ENCODE results near the gene MRPL33.
"Not testable (repeated sequence)": the region's sequence is repeated elsewhere in the genome, so short reads cannot be mapped to it uniquely, and the experiment has no call there.

The MRPL33 gene

DNA sequence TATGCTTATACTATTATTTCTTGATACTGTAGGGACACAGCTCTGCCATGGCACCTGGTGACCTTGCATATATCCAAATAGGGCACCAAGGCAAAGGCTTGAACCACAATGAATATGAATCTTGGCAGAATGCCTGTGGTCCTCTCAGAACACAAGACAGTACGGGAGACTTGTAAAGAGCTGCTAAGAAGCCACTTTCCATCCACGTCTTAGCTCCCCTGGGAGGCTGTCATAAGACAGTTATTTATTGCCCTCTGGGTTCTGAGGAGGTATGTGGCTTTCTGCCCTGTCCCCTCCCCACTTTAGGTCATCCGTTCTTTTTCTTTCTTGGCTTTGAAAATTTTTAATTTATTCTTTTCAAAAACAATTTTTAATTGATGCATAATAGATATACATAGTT is 29.8 kb upstream of the MRPL33 start:
- Histone ChIP-seq H3K27ac (no peak overlapping the region), H3K4me3 (no peak overlapping the region)
- TF ChIP-seq, protein P1, sequence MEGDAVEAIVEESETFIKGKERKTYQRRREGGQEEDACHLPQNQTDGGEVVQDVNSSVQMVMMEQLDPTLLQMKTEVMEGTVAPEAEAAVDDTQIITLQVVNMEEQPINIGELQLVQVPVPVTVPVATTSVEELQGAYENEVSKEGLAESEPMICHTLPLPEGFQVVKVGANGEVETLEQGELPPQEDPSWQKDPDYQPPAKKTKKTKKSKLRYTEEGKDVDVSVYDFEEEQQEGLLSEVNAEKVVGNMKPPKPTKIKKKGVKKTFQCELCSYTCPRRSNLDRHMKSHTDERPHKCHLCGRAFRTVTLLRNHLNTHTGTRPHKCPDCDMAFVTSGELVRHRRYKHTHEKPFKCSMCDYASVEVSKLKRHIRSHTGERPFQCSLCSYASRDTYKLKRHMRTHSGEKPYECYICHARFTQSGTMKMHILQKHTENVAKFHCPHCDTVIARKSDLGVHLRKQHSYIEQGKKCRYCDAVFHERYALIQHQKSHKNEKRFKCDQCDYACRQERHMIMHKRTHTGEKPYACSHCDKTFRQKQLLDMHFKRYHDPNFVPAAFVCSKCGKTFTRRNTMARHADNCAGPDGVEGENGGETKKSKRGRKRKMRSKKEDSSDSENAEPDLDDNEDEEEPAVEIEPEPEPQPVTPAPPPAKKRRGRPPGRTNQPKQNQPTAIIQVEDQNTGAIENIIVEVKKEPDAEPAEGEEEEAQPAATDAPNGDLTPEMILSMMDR (IDR thresholded peaks at IDR 0.05) = no peak
- no peak for DNase-seq (ENCODE audit: low spot score)

DNA sequence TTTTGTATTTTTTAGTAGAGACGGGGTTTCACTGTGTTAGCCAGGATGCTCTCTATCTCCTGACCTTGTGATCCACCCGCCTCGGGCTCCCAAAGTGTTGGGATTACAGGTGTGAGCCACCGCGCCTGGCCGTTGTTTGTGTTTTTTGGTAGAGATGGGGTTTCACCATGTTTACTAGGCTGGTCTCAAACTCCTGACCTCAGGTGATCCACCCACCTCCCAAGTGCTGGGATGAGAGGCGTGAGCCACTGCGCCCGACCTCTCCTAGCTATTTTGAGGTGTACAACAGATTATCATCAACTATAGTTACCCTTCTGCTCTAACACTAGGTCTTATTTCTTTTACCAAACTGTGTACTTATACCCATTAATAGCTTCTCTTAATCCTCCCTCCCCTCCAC is 28.9 kb upstream of the MRPL33 start:
- DNase-seq (ENCODE audit: low spot score) = no peak
- TF ChIP-seq, protein P1 (IDR thresholded peaks at IDR 0.05) = no peak

DNA sequence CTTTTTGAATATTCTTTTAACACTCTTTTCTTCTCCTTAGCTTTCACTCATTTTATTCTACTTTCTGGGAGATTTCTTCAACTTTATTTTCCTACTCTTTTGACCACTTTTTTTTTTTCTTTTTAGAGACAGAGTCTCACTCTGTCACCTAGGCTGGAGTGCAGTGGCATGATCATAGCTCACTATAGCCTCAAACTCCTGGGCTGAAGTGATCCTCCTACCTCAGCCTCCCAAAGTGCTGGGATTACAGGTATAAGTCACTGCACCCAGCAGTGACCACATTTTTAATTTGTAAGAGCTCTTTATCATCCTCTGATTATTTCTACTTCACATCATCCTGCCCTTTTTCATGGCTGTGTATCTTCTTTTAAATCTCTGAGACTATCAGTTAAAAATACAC is 26.0 kb upstream of the MRPL33 start:
- not testable (repeated sequence) for DNase-seq (ENCODE audit: low spot score)

More for the DNA sequence above, 28.9 kb upstream of the MRPL33 start:
- H3K4me3 ChIP-seq = no peak overlapping the region
- no peak overlapping the region for H3K27ac ChIP-seq

DNA sequence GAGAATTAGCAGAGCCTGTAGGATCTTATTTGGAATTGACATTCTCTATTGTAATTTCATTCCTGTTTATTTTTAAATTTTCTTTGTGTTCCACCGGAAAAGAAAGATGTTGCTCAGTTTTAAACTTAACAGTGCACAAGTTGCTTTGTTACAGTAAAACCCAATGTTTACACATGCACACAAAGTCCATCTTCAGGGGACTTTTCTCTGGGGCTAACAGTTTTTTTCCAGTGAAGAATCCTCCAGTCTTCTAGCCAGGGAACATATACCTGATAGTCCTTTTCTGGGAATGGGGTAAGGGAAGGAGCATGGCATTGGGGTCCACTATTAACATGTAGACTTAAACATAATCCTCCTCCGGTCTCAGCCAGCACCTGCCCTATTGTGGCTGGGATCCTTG is 25.2 kb upstream of the MRPL33 start:
- TF ChIP-seq, protein P1 (IDR thresholded peaks at IDR 0.05) = no peak
- no peak overlapping the region for H3K27ac ChIP-seq
- DNase-seq (ENCODE audit: low spot score) = no peak

More for the DNA sequence above, 26.0 kb upstream of the MRPL33 start:
- H3K27ac ChIP-seq, H3K4me3 ChIP-seq: not testable (repeated sequence)

DNA sequence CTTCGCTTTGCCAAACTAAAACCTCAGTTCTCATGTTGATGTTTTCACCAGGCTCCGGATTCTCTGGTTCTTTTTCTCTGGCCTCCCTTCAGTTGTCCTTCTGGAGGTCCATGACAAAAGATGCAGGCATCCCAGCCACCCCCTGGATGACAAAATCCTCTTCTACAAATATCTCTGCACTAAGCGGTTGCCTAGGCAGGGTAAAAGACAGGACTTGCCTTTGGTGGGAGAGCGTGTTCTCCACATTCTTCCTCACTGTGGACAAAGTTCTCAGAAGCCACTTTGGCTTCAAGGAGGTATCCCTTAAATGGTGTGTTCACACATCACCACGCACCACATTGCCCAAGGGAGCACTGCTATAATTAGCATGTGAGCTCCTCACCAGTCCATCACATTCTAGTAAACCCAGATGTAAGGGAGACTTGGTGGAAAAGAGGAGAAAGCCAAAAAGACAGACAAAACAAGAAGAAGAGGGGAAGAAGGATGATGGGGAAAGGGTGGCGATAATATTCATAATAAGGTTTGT is 23.6 kb upstream of the MRPL33 start:
- H3K4me3 ChIP-seq = no peak overlapping the region
- H3K27ac ChIP-seq = peak overlapping the region in 1 of 2 donors; percentile 46
- DNase-seq (ENCODE audit: low spot score) = no peak
- TF ChIP-seq, protein P1 (IDR thresholded peaks at IDR 0.05) = no peak

More for the DNA sequence above, 25.2 kb upstream of the MRPL33 start:
- no peak overlapping the region for H3K4me3 ChIP-seq

DNA sequence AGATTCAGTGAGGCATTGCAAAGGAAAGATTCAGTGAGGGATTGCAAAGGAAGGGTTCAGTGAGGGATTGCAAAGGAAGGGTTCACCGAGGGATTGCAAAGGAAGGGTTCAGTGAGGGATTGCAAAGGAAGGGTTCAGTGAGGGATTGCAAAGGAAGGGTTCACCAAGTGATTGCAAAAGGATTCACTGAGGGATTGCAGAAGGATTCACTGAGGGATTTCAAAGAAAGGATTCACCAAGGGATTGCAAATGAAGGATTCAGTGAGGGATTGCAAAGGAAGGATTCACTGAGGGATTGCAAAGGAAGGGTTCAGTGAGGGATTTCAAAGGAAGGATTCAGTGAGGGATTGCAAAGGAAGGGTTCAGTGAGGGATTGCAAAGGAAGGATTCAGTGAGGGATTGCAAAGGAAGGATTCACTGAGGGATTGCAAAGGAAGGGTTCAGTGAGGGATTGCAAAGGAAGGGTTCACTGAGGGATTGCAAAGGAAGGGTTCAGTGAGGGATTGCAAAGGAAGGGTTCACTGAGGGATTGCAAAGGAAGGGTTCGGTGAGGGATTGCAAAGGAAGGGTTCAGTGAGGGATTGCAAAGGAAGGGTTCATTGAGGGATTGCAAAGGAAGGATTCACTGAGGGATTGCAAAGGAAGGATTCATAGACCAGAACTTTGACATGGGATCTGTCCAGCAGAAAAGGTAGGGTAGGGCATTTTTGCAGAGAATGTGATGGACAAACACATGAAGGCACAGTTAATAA is 22.5 kb upstream of the MRPL33 start:
- peak overlapping the region in 1 of 2 donors; percentile 46 for H3K27ac ChIP-seq
- not testable (repeated sequence) for H3K4me3 ChIP-seq; DNase-seq (ENCODE audit: low spot score)

DNA sequence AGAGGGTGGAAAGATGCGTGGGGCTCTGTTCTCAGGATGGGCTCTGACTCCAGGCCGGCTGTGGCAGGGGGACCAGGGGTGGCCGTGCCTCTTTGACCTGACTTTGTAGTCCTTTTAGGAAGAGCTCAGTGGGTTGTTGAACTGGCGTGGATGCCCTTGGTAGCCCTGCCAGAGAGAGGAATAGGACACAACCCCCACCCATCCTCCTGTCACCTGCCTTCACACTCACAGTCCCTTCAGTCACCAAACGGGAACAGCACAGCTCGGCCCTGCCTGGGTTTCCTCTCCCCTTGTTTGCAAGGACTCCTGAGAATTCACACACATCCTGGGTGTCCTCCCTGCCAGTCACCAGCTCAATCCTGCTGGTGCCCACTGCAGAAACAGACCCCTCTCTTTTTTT is 20.1 kb upstream of the MRPL33 start:
- TF ChIP-seq, protein P1 (IDR thresholded peaks at IDR 0.05) = no peak
- no peak overlapping the region for H3K4me3 ChIP-seq
- no peak overlapping the region for H3K27ac ChIP-seq

DNA sequence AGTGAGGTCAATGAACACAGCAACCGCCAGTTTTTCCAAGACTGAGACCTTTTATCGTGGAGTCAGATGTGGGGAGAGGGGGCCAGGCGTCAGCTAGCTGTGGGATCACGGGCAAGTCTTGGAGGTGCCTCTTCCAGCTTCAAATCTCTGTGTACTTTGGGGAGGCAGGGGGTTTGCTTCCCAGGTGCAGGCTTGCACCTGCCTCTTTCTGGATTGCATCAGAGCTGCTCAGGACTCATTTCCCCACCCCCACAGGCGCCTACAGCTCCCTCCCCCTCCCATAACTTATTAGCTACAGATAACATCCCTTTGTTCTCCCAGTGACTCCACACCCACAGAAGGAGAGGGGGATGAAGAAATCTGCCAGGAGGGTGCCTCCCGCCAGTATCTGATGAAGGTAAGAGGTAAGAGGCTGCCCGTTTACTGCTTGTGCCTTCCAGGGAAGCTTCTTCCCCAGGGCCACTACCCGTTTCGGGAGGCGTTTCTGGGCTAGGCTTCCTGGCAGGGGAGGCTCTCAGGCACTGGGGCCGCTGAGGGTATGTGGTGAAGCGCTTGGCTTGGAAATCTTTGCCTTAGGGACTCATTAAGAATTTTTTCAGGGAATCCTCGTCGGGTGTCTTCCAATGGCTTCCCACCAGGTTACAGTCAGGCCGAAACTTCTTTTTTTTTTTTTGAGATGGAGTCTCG is 18.8 kb upstream of the MRPL33 start:
- TF ChIP-seq, protein P1 (IDR thresholded peaks at IDR 0.05) = no peak
- DNase-seq (ENCODE audit: low spot score) = no peak
- Histone ChIP-seq H3K27ac (no peak overlapping the region), H3K4me3 (no peak overlapping the region)

More for the DNA sequence above, 20.1 kb upstream of the MRPL33 start:
- no peak for DNase-seq (ENCODE audit: low spot score)
